SK-N-SH (cell line): ENCODE data around the gene ZBTB3. TPM values are rescaled to one million over a fixed set of nuclear protein-coding genes. Genes with fewer than 3 reads are reported as not detected.

ENCODE experiments used
- CTCF ChIA-PET: fragments of 300-600, 350-600 bp; formaldehyde crosslinking; extraction: SDS; loops from one replicate; lab custom pipeline; 2021; lab: Yijun Ruan, JAX
- POLR2A ChIA-PET: fragments of 350-600 bp; sonication (Branson Sonifier 250); formaldehyde crosslinking; extraction: SDS; loops from one replicate; lab custom pipeline; 2020; ENCODE audit warnings: antibody characterized with exemption, inconsistent platforms; lab: Yijun Ruan, JAX
- DNase-seq: peaks from one replicate; pipeline ENCODE4 v3.0.0; 2012
- H2AFZ ChIP-seq: fragments of 200-600 bp; sonication (generic); 2 replicates; pipeline ENCODE4 v1.8.1; 2016; ENCODE audit warnings: antibody characterized with exemption, mild to moderate bottlenecking, low read depth
- H3F3A ChIP-seq: fragments of 200-600 bp; sonication (generic); replicated peaks from 2 replicates; pipeline ENCODE3; 2016; ENCODE audit warnings: antibody characterized with exemption, mild to moderate bottlenecking; ENCODE audit not compliant: insufficient read depth
- H3K27ac ChIP-seq, 2 experiments: fragments of 200-500 bp in 1 of 2; fragments of 200-600 bp in 1 of 2; sonication (Bioruptor generic) in 1 of 2; sonication (generic), shearing (Covaris generic) in 1 of 2; 2 replicates each; pipeline versions ENCODE4 v1.5.1 to v1.6.1; 2014 to 2016; ENCODE audit warnings: low read depth in 2 of 2, inconsistent platforms in 1 of 2, low read length in 1 of 2, mild to moderate bottlenecking in 1 of 2, mixed read lengths in 1 of 2
- H3K27me3 ChIP-seq: fragments of 200-600 bp; sonication (generic), shearing (Covaris generic); 2 replicates; pipeline ENCODE4 v1.6.1; 2016; ENCODE audit warnings: mixed run types; ENCODE audit not compliant: insufficient read depth
- H3K36me3 ChIP-seq, 2 experiments: fragments of 200-500 bp in 1 of 2; fragments of 200-600 bp in 1 of 2; sonication (Bioruptor generic) in 1 of 2; sonication (generic) in 1 of 2; replicated peaks in 1 of 2; 2 replicates each; pipeline versions ENCODE3 to v1.5.1; 2014 to 2016; ENCODE audit warnings: low read length in 1 of 2, mild to moderate bottlenecking in 1 of 2; ENCODE audit not compliant: insufficient read depth in 2 of 2, control insufficient read depth in 1 of 2
- H3K4me1 ChIP-seq, 2 experiments: fragments of 200-500 bp in 1 of 2; fragments of 200-600 bp in 1 of 2; sonication (Bioruptor generic) in 1 of 2; sonication (generic), shearing (Covaris generic) in 1 of 2; 2 replicates each; pipeline versions ENCODE4 v1.5.1 to v1.6.1; 2014 to 2016; ENCODE audit warnings: low read depth in 1 of 2, low read length in 1 of 2, mixed run types in 1 of 2; ENCODE audit not compliant: insufficient read depth in 2 of 2, control insufficient read depth in 1 of 2
- H3K4me2 ChIP-seq: fragments of 200-600 bp; sonication (generic), shearing (Covaris generic); 2 replicates; pipeline ENCODE4 v1.6.1; 2017; ENCODE audit warnings: mixed run types
- H3K4me3 ChIP-seq, 2 experiments: fragments of 200-500 bp in 1 of 2; fragments of 200-600 bp in 1 of 2; sonication (Bioruptor generic) in 1 of 2; sonication (generic), shearing (Covaris generic) in 1 of 2; 2 replicates each; pipeline versions ENCODE4 v1.5.1 to v1.8.1; 2014 to 2016; ENCODE audit warnings: low read depth in 2 of 2, inconsistent platforms in 1 of 2, low read length in 1 of 2, mild to moderate bottlenecking in 1 of 2, mixed read lengths in 1 of 2, moderate library complexity in 1 of 2
- H3K79me2 ChIP-seq: fragments of 200-600 bp; sonication (generic); 2 replicates; pipeline ENCODE4 v1.8.1; 2017; ENCODE audit warnings: mild to moderate bottlenecking; ENCODE audit not compliant: insufficient read depth
- H3K9ac ChIP-seq: fragments of 200-600 bp; sonication (generic); 2 replicates; pipeline ENCODE4 v1.6.1; 2017; ENCODE audit warnings: mixed run types
- H3K9me2 ChIP-seq: fragments of 200-600 bp; sonication (generic); 2 replicates; pipeline ENCODE4 v1.6.1; 2017; ENCODE audit warnings: mixed run types
- H3K9me3 ChIP-seq: fragments of 200-600 bp; sonication (generic); 2 replicates; pipeline ENCODE4 v1.6.1; 2017; ENCODE audit warnings: mixed run types, mild to moderate bottlenecking, moderate library complexity
- H4K20me1 ChIP-seq: fragments of 200-600 bp; sonication (generic); 2 replicates; pipeline ENCODE4 v1.6.1; 2017; ENCODE audit warnings: mild to moderate bottlenecking, mixed run types; ENCODE audit not compliant: insufficient read depth
- CHD2 ChIP-seq: fragments of 150-350 bp; IDR thresholded peaks from 2 replicates; pipeline ENCODE4 v1.6.1; 2018; ENCODE audit warnings: low read length; ENCODE audit not compliant: partially characterized antibody
- ELF1 ChIP-seq: IDR thresholded peaks from 2 replicates; pipeline ENCODE4 v1.4.0; 2012
- FOXJ3 ChIP-seq: sonication (generic); formaldehyde crosslinking; IDR thresholded peaks from 2 replicates; pipeline ENCODE4 v1.5.1; 2020; ENCODE audit warnings: mild to moderate bottlenecking, missing genetic modification reagents
- GABPA ChIP-seq: IDR thresholded peaks from 2 replicates; pipeline ENCODE4 v1.4.0; 2012; ENCODE audit warnings: low read depth, mild to moderate bottlenecking
- NFIC ChIP-seq: IDR thresholded peaks from 2 replicates; pipeline ENCODE4 v1.4.0; 2012; ENCODE audit warnings: borderline replicate concordance
- PBX3 ChIP-seq: IDR thresholded peaks from 2 replicates; pipeline ENCODE4; 2012
- POLR2AphosphoS5 ChIP-seq: IDR thresholded peaks from 2 replicates; pipeline ENCODE4 v1.6.1; 2012; ENCODE audit warnings: low read depth, low read length
- RXRA ChIP-seq: IDR thresholded peaks from 2 replicates; pipeline ENCODE4 v1.4.0; 2012; ENCODE audit warnings: low read depth, mild to moderate bottlenecking, borderline replicate concordance
- SMC3 ChIP-seq: IDR thresholded peaks from 2 replicates; pipeline ENCODE4 v1.6.1; 2012; ENCODE audit warnings: low read depth, low read length, improper control_type of control experiment
- TAF1 ChIP-seq: IDR thresholded peaks from 2 replicates; pipeline ENCODE4 v1.6.1; 2012; ENCODE audit warnings: low read depth, mild to moderate bottlenecking, low read length, moderate library complexity, borderline replicate concordance
- TEAD4 ChIP-seq: IDR thresholded peaks from 2 replicates; pipeline ENCODE4 v1.4.0; 2012; ENCODE audit warnings: mild to moderate bottlenecking, borderline replicate concordance; ENCODE audit not compliant: insufficient read depth
- YY1 ChIP-seq: IDR thresholded peaks from 2 replicates; pipeline ENCODE4 v1.4.0; 2012; ENCODE audit warnings: low read depth, mild to moderate bottlenecking
- WGBS: methylation state at CpG from one replicate; pipeline ENCODE4 v1.1.6; 2017; ENCODE audit warnings: low lambda C conversion rate; 5-methylcytosine and 5-hydroxymethylcytosine counted together
- polyA plus RNA-seq, 3 experiments: library from polyadenylated mRNA; depleted of rRNA; stranded (reverse); fragments of >200 nt; gene quantifications; 2 replicates each; pipeline ENCODE4 v1.2.3, GENCODE V29; 2012
- TF ChIP-seq, protein P1 (sequence below): fragments of 150-350 bp; IDR thresholded peaks from 2 replicates; pipeline ENCODE4 v1.6.1; 2017; ENCODE audit warnings: antibody characterized with exemption, low read length, low read depth, borderline replicate concordance
- TF ChIP-seq, protein P2 (sequence below): fragments of 150-350 bp; IDR thresholded peaks from 2 replicates; pipeline ENCODE4 v1.6.1; 2016; ENCODE audit warnings: mild to moderate bottlenecking, low read depth, low read length
- TF ChIP-seq, protein P3 (sequence below): IDR thresholded peaks from 2 replicates; pipeline ENCODE4 v1.4.0; 2012; ENCODE audit warnings: low read depth, borderline replicate concordance

ZBTB3 gene
- polyA plus RNA-seq, 1 of the 3 experiments (the other 2 are of a cell fraction): 2.1 TPM

- H2AFZ ChIP-seq: no peak overlapping the region
- H3K4me3 ChIP-seq: no peak overlapping the region
- H3K36me3 ChIP-seq: peaks cover 0 to 3% of the 10 kb centered on the region in 2 experiments
- H3K9ac ChIP-seq: no peak overlapping the region
- H3K9me2 ChIP-seq: no peaks in the 10 kb centered on the region
- no peak overlapping the region for H3K27ac ChIP-seq
- H3K27me3 ChIP-seq: no peaks in the 10 kb centered on the region
- H3K4me2 ChIP-seq: peak overlapping the region; percentile 87; the same call in 1 of the 2 replicates
- peaks cover 21% of the 10 kb centered on the region for H3F3A ChIP-seq
- no peak for DNase-seq
- TF ChIP-seq, protein P1, sequence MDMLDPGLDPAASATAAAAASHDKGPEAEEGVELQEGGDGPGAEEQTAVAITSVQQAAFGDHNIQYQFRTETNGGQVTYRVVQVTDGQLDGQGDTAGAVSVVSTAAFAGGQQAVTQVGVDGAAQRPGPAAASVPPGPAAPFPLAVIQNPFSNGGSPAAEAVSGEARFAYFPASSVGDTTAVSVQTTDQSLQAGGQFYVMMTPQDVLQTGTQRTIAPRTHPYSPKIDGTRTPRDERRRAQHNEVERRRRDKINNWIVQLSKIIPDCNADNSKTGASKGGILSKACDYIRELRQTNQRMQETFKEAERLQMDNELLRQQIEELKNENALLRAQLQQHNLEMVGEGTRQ: no peak
- TF ChIP-seq, protein P2, sequence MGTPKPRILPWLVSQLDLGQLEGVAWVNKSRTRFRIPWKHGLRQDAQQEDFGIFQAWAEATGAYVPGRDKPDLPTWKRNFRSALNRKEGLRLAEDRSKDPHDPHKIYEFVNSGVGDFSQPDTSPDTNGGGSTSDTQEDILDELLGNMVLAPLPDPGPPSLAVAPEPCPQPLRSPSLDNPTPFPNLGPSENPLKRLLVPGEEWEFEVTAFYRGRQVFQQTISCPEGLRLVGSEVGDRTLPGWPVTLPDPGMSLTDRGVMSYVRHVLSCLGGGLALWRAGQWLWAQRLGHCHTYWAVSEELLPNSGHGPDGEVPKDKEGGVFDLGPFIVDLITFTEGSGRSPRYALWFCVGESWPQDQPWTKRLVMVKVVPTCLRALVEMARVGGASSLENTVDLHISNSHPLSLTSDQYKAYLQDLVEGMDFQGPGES: no peak
- TF ChIP-seq PBX3 (no peak), TEAD4 (no peak), GABPA (no peak), POLR2AphosphoS5 (no peak)
- 73% methylated on average over 8 of the region's 10 CpGs for WGBS
- peaks cover 28% of the 10 kb centered on the region; the same call in 1 of the 2 replicates for H3K79me2 ChIP-seq
- no peaks in the 10 kb centered on the region for H4K20me1 ChIP-seq
- H3K4me1 ChIP-seq: peaks cover 6 to 11% of the 10 kb centered on the region in 2 experiments; a peak in 3 of 4 replicates
- ChIA-PET CTCF (interaction anchor here (0.7 to 2.0 kb wide), 3 partner anchors 11 to 45 kb away, joined by 3 to 5 read pairs (median 4); no protein-coding TSS in a partner anchor), POLR2A (interaction anchor here (1.1 to 2.3 kb wide), 3 partner anchors 16 to 83 kb away, joined by 3 to 33 read pairs (median 10); partner anchors contain the start of genes HNRNPUL2, LBHD1, TAF6L and TTC9C)
- no peaks in the 10 kb centered on the region for H3K9me3 ChIP-seq
Observed at GRCh38 chr11:62755086-62755615, 1.2 kb upstream of the ZBTB3 start.

DNA sequence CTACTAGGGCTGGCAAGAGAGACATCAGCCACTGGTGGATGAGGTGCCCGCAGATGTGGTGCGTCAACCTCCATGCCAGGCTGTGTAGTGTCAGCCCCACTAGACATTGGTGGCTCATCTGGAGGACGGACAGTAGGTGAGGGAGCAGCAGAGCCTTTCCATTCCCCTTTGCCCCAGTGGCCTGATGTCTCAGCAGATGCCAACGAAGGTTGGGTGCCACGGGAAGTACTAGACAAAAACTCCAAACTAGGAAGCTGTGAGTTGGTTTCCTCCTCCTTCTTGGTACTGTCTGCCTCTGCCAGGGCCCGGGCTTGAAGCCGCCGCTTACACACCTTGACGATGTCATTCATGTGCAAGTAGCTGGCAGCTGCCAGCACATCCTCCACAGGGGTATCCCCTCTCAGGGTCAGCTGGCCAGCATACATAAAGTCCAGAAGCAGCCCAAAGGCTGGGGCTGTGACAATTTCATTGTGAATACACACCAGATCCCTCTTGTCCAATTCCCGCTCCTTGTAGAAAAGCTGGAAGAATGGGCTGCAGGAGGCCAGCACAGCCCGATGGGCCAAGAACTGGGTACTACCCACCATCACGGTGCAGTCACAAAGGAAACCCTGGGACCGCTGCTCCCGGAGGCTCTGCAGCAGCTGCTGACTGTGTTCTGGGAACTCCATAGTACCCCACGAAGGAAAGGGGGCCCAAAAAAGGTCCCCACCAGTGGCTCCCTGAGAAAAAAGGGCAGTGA lies 795 bp downstream of the ZBTB3 start:
- peak overlapping the region; percentile 90 for H2AFZ ChIP-seq
- no peaks in the 10 kb centered on the region for H3K9me2 ChIP-seq
- peaks cover 0 to 7% of the 10 kb centered on the region in 2 experiments for H3K36me3 ChIP-seq
- ChIA-PET POLR2A (interaction anchor here (0.7 to 2.3 kb wide), 22 partner anchors 8 to 179 kb away, joined by 3 to 33 read pairs (median 8); partner anchors contain the start of genes BSCL2, C11orf98, CSKMT and EEF1G), CTCF (interaction anchor here (0.7 to 3.3 kb wide), 9 partner anchors 9 to 328 kb away, joined by 3 to 18 read pairs (median 4); partner anchors contain the start of gene TAF6L)
- 85% methylated on average over 10 of the region's 15 CpGs for WGBS
- peaks cover 6 to 11% of the 10 kb centered on the region in 2 experiments; a peak in 3 of 4 replicates for H3K4me1 ChIP-seq
- H3K9ac ChIP-seq: peak overlapping the region; percentile 83
- peak overlapping the region; percentile 66 to 69 for H3K4me3 ChIP-seq
- H4K20me1 ChIP-seq: no peaks in the 10 kb centered on the region
- H3K27ac ChIP-seq: peak overlapping the region; percentile 48 to 85; a peak in 2 of 4 replicates
- H3F3A ChIP-seq: peaks cover 17% of the 10 kb centered on the region
- no peak for DNase-seq
- H3K79me2 ChIP-seq: peaks cover 33% of the 10 kb centered on the region; the same call in 1 of the 2 replicates
- H3K9me3 ChIP-seq: no peaks in the 10 kb centered on the region
- peak overlapping the region; percentile 73 for H3K4me2 ChIP-seq
- no peaks in the 10 kb centered on the region for H3K27me3 ChIP-seq
- TF ChIP-seq CHD2 (no peak), ELF1 (no peak), TEAD4 (no peak), POLR2AphosphoS5 (no peak), YY1 (no peak), NFIC (no peak), PBX3 (no peak), SMC3 (no peak), RXRA (no peak), FOXJ3 (CRISPR knock-in tag) (no peak), TAF1 (no peak)
- TF ChIP-seq, protein P1: no peak
- TF ChIP-seq, protein P3, sequence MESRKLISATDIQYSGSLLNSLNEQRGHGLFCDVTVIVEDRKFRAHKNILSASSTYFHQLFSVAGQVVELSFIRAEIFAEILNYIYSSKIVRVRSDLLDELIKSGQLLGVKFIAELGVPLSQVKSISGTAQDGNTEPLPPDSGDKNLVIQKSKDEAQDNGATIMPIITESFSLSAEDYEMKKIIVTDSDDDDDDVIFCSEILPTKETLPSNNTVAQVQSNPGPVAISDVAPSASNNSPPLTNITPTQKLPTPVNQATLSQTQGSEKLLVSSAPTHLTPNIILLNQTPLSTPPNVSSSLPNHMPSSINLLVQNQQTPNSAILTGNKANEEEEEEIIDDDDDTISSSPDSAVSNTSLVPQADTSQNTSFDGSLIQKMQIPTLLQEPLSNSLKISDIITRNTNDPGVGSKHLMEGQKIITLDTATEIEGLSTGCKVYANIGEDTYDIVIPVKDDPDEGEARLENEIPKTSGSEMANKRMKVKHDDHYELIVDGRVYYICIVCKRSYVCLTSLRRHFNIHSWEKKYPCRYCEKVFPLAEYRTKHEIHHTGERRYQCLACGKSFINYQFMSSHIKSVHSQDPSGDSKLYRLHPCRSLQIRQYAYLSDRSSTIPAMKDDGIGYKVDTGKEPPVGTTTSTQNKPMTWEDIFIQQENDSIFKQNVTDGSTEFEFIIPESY: no peak
